GM19025 (cell line): ENCODE data around the gene KBTBD12.

ENCODE experiments used
- ATAC-seq: cut with Tn5 transposase; IDR thresholded peaks from one replicate; pipeline ENCODE4 v1.9.1; 2021; ENCODE audit warnings: mild to moderate bottlenecking, low read depth, moderate library complexity; ENCODE audit not compliant: unreplicated experiment

KBTBD12 gene

DNA sequence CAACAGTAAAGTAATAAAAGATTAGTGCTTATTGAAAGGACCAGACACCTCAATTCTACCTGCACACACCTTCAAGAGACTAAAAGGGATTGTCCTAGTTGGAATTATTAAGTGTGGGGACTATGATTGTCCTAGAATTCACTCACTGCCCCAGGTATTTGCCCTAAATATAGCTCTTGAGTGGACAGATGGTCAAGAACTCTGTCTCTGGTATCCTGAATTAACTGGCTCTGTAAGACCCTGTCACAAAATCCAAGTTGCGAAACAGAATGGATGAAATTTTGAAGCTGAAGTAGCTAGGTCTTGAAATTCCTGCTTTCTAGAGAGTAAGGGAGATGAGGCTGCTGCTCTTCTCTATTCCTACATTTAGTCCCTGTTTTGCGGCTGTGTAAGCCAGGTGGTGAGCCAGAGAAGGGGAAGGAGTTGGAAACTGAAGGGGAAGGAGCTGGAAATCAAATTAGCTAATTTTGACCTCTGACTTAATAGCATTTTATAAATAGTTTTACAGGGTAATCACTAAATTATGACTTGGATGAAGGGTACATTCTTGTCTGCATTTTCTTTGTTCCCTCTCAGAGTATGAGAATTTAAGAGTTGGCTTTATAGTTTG is 34.5 kb downstream of the KBTBD12 start:
- no peak for ATAC-seq

DNA sequence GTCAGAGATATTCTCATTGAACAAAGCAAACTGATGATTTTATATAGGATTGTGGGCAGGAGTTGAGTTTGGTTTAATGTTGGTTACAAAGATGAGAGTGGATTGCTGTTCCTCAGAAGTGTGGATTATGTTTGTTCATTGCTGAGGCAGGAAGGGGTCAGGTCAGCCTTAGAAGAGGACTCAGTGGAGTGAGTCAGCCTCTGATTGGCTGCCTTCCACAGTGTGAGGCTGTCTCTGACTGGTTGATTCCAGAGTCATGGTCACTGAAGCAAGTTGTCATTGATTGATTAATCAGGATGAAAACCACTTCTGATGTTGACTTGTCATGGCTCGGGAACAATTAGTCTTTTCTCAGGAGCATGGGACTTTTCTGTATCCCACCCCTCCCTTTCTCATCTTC is 36.2 kb downstream of the KBTBD12 start:
- no peak for ATAC-seq

DNA sequence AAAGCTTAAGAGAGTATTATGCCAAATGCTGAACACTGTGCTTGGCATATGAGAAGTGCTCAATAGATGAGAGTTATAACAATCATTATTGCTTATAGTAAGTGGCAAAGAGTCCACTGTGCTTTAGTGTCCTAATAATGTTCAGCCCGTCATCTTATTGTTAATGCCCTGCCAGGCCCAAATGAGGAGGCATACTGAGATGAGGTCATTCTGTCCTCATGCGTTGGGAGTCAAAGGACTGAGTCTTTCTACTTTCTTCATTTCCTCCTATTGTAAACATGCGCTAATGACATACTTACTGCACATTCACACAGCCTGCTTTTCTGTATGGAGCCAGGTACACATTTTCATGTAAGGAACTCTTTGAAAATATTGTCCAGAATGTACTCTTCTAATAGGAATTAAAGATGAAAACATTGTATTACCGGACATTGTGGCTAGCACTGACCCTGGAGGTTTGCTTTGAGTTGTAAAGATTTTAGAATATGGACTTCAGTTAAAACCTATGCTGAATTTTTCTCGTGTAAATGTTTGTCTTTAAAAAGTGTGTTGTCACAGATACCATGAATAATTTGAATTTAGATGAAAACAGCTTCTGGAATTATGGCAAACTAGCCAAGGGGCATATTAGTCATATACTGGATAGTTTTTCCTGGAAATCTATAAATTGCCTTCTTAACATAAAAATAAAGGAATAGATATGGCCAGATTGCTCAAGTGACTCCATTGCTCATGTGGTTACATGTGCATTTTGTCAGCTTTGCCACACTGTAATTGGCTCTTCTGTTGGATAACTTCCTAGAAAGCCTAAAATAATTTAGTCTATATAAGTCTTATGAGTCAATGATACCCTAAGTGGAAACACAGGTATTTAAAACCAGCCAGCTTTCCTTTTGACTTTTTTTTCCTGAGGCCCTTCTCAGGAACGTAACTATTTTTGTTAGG is 38.3 kb downstream of the KBTBD12 start:
- no peak for ATAC-seq

DNA sequence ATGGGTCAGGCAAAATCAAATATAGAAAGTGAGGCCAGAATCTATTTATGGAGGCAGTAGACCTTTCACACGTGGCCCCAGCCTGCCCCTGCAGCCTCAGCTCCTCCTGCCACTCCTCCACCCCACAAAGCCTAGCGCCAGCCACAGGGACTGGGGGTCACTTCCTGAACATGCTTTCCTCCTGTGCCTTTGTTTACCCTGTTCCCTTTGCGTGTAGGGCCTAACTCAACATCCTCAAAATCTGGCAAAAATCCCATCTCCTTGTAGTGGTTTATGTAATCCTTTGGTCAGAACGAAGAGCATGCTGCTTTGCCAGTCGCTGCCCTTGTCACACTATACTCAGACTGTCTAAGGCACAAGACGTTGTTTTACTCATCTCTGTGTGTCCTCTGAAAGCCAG is 39.6 kb downstream of the KBTBD12 start:
- ATAC-seq, result no peak

DNA sequence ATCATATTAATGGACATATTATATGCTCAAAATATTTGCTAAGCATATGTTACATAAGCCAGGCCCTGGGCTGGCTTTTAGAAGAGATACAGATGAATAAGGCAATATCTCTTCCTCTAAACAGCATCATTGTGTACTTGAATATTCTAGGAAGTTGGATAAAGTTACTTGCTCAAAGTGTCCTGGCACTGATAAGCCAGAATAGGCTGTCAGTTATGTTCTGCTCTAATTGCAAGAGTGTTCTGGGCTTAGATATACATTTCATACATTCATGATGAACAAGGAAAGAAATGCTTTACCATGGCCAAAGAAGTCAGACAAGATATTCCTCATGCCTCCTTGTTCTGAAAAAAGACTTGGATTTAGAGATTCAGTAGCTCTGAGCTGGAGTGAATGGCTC is 40.7 kb downstream of the KBTBD12 start:
- no peak for ATAC-seq

DNA sequence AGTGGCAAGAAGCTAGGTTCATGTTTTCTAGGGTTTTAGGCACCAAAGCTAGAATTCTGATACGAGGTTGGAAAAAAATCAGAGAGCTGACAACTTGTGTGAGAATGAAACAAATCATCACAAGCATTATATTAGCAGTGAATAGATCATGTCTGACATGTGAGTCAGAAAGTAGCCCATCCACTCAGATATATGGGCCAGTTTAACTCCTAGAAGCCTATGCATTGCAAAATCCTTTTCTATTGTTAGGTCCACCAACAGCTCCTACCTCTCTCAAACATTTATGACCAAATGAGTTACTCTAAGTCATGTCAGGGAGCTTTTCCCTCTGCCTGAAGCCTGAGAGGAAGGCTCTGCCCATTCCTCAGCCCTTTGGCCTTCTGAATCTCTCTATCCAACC is 44.0 kb downstream of the KBTBD12 start:
- no peak for ATAC-seq

DNA sequence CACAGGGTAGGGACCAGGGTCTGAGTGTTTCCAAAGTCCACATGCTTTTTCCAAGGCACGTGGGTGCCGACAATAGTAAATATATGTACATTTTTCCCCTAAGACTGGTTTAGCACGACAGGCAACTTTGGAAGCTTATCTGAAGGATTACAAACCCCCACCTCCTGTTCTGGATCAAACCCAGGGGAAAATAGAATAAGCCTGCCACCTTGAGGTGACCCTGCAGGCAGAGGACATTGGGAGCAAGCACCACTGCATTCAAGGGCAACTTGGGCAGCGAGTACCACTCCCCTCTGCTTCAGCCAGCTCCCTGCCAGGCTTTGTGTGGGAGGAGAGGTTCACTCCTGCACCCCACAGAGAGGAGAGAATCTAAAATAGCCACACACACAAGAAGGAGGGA is 44.8 kb downstream of the KBTBD12 start:
- no peak for ATAC-seq

DNA sequence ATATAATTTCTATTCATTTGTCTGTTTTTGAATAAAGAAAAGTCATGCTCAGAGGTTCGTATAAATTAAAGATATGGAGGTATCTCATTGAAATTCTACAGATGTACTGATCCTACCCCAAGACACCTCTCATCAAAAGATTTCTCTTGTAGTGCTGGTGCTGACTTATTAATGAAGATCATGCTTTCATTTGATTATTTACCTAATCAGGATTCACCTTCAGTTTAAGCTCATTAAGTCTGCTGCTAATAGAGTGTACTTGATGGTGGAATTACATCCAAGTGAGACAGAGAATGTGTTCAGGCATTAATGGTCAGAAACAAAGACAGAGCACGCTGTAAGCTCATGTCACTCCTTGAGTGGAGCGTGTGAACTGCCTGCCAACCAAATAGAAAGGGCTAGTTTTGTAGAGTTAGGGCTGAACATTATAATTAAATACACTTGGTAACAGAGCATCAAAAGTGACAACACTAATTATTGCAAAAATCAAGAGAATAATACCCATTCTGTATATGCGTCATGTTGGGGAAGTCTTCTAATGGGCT is 45.5 kb downstream of the KBTBD12 start:
- no peak for ATAC-seq

DNA sequence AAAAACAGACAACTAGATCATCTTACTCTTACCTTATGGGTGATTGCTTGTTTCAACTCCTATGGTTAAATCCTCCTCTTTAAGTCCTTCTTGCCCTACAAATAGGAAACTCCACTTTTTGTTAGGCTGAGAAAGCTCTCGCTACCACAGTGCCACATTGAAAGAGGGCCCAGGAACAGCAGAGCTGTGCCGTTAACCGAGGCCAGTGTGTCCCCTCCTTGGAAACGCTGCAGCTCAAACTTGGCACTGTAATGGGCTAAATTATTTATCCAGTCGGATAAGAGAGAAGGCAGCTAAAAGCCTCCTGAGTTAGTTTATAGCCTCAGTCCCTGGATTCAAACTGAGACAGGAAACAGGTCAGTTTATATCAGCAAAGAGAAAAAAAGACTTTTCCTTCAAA is 46.1 kb downstream of the KBTBD12 start:
- ATAC-seq, result no peak

DNA sequence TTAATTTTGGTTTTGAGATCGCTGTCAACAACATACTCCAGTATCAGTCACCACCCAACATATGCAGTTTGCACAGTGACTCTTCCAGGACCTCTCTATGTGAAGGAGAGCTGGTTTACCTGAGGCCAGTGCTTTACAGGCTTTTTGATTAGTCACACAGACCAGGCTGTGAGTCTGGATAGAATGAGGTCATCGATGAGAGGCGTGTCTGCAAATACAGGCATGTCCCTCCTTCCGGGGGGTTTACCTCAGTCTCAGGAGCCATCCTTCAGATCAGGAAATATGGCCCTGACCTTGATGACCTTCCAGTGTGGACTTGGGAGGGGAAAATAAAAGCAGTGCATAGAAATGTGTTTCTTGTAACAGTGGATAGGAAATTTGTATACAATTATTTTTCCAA is 46.9 kb downstream of the KBTBD12 start:
- no peak for ATAC-seq

DNA sequence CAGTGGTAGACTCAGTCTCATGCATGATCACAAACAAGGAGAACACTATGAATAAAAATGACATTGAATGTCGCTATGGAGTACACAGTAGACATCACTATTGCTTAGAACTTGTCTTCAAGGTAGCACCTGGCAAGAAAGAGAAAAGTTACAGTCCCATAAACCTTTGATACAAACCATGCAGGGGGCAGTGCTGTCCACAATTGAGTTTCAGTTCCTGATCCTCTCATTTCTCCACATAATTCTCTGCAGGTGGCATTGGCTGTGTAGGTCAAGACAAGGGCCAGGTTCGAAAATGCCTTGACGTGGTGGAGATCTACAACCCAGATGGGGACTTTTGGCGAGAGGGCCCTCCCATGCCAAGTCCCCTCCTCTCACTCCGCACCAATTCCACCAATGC is 47.9 kb downstream of the KBTBD12 start:
- ATAC-seq, result no peak

DNA sequence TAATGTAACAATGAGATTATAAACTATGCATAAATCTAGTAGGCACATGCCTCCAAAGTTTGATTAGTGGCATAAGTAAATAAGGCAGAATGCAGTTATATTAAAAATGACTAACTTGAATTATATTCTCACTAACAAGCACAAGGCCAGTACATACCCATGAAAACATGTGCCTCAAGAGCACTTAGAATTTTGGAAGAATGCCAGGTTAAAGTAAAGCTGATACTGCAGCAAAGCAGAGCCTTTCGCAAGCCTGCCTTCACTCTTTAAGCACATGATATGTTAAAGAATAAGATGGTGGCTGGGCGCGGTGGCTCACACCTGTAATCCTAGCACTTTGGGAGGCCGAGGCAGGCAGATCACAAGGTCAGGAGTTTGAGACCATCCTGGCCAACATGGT is 49.0 kb downstream of the KBTBD12 start:
- no peak for ATAC-seq

DNA sequence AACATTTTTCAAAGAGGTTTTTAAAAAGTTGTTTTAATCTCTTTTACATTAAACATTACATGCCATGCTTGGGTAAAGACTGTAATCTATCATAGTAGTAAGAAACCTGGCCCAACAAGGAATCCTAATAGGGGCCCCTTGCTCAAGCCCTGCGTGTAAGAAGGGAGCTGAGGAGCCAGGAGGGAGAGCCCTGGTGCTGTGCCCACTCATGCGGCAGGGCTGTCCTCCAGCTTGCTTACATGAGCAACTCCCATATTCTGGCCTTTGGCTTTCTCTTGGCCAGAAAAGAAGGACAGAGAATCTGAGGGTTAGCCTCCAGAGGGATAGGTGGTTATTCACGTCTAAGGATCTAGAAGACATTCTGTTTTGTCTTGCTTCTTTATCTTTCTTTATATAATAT is 49.8 kb downstream of the KBTBD12 start:
- no peak for ATAC-seq

DNA sequence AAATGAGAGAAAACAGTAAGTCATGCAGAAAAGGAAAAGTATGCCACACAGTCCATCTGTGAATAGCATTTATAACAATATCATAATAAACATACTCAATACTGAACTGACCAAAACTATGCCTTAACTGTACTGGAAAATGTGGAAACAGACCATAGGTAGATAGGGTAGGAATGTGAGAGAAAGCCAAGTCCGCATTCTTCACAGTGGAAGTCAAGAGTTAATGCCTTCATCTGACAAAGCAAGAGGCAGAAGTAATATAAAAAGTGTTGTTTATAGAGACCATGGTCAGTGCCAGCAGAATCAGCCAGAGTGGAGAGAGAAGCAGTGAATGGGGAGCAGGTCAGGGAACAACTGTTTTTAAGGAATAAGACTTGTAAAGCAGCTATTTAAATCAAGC is 52.3 kb downstream of the KBTBD12 start:
- no peak for ATAC-seq

DNA sequence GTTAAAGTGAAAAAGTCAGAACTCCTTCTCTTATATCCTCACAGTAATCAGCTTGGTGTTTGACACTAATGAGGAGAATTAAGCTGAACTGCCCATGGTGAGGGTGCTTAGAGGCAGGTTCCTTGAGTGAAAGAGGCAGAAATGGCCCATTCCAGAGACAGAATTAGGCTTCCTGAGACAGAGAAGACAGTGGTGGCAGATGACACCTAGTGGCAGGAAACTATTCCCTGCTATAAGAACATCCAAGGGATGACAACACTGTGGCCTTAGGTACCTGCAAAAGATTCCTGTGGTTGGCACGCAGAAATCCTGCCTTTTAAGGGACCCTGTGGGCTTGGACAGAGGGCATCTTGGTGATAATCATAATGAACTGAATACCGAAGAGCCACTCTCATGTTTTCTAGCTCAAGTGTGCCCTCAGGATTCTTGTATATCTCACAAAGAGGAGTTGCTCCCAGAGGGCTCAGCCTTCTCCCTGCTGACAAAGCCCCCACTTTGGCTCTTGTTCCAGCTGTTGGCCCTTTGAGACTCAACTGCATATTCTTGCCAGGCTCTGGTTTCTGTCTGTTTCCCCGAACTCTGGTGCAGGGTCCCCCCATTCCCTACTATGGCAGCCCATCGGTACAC is 56.0 kb downstream of the KBTBD12 start:
- no peak for ATAC-seq

DNA sequence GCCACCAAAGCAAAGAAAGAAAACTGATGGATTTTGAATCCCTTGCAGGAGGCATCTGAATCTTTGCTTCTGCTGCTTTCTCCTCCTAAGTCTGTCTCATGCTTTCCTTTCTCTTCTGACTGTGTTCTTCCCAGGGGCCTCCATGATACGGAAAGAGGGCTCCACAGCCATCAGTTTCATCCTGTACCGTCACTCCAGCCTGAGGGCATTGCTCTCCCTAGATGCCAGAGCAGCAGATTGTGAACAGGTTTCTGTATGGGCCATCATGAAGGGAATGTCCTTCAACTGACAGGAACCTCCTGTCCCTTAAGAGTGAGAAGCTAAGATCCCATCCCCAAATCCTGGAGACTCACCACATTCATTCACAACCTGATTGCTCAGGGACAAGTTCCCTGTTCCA is 59.2 kb downstream of the KBTBD12 start:
- ATAC-seq, result no peak

DNA sequence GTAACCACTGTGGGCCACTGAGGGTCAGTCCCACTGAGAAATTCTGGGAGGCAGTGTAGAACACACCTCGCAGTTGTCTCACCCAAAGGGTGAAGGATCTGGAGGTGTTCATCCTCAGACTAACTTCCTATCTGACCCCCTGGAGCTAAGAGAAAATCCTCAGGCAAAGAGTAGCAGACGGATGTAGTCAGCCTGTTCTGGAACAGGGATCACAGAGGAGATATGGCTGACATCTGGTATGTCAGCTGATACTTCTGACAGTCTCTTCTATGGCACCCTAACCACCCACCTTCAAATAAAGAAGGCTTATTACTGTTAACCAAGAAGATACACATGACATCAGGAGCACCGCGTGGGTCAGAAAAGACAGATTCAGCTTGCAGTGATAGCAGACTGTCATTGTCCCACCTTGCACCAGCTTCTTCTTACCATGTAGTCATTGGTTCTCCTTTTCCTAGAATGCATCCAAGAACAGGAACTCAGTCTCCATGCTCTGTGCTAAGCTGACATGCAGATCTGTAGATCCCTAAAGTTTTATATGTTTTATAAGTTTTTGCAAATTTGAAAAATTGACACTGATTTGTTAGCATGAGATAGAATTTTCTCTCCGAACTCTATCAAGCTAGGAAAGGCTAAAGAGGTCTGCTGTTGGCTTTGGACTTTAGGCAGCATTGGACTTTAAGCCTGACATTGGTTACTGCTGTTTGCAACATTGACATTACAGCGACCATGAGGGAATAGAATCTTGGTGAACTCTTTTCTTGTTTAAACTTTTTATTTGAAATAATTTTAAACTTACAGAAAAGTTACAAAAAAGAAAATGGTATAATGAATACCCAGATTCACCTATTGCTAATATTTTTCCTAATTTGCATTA is 60.4 kb downstream of the KBTBD12 start:
- no peak for ATAC-seq

DNA sequence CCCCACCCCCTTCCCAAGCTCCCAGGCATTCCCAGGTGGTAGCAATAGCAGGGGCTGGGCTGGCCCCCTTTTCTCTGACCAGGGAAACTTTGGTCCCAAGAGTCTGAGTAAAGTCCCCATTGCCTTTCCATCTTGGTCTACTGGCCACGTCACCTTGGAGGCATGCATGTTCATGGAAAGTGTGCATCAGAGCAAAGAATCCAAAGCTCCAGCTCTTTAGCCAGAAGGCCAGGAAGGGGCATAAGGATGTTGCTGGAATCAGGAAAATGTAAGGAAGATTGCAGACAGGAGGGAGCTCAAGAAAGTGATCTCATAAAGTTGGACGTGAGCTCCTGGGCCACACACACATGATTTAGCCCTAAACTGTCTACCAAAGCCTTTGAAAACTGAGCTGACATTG is 63.6 kb downstream of the KBTBD12 start:
- no peak for ATAC-seq

DNA sequence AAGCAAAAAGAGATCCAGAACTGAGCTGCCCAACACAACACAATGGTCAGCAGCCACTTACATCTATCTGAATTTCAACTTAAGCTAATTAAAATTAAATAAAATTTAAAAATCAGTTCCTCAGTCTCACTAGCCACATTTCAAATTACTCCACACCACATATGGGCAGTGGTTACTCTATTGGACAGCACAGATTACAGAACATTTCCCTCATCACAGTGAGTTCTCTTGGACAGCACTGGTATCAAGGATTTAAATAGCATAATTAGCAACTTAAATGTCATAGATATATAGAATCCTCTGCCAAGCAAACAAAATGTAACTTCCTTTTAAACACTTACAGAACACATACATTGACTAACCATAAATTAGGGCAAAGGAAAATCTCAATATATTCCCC is 64.4 kb downstream of the KBTBD12 start:
- ATAC-seq, result no peak

DNA sequence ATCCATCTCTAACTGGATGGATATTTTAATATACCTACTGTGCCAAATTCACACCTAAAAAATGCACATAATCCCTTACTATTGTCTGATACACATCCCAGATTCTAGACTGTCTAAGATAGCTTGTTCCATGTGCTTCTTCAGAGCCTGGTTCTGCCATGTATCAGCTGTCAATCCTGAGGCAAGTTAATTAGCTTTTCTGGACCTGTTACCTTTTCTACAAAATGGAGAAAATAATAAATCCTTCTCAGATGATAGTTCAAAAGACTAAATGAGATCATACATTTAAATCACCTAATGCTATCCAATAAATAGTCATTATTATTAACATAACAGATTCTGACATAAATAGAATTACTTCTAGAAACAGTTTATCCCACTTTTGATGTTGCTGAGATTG is 66.1 kb downstream of the KBTBD12 start:
- no peak for ATAC-seq
